Colonic mucosa (tissue), 4 donors: Measurements from ENCODE around the gene CABP7. TPM values are rescaled to one million over a fixed set of nuclear protein-coding genes. Genes with fewer than 3 reads are reported as not detected.

Experiments used
- DNase-seq: peaks from one replicate; pipeline ENCODE4 v3.0.0-alpha.2; 2020
- H3K27ac ChIP-seq: fragments of 200-600 bp; one replicate; pipeline ENCODE4 v1.8.0; 2021
- H3K27me3 ChIP-seq: fragments of 200-600 bp; one replicate; pipeline ENCODE4 v1.8.0; 2021
- H3K36me3 ChIP-seq: fragments of 200-600 bp; one replicate; pipeline ENCODE4 v1.8.0; 2021
- H3K4me1 ChIP-seq: fragments of 200-600 bp; one replicate; pipeline ENCODE4 v1.8.0; 2021; ENCODE audit warnings: mild to moderate bottlenecking
- H3K4me3 ChIP-seq: fragments of 200-600 bp; one replicate; pipeline ENCODE4 v1.8.0; 2021
- H3K9ac ChIP-seq, 2 donors: one replicate each; pipeline ENCODE4 v1.7.0; 2013; ENCODE audit warnings: control low read depth in 2 of 2, low read depth in 2 of 2, low read length in 2 of 2
- H3K9me3 ChIP-seq: fragments of 200-600 bp; one replicate; pipeline ENCODE4 v1.8.0; 2021
- CTCF ChIP-seq: fragments of 200-600 bp; IDR thresholded peaks from one replicate; pipeline ENCODE4 v1.8.0; 2022; ENCODE audit warnings: antibody characterized with exemption, mild to moderate bottlenecking
- intact Hi-C: fragments of 100-400 bp; cut with DNase I; formaldehyde crosslinking; loops from one replicate; pipeline ENCODE4 v1.14.1; 2022
- total RNA-seq, 2 donors: library from RNA; stranded (reverse); fragmentation: NEBNext Ultra II Directional in 1 of 2; extraction: Animal tissue kit (Norgen Biotek cat#: 25700) in 1 of 2; gene quantifications; one replicate each; pipeline ENCODE4 v1.2.1, GENCODE V29; 2021
- donor health status: healthy.
- donor health status: DM: no; HTN: no; CAD: no.
- donor health status: DM: no; HTN: no; CAD: no.

CABP7 gene
- total RNA-seq, 2 donors from 2014 or later: 0.50 TPM; not detected in 1

- no peaks in the 10 kb centered on the region for H3K27me3 ChIP-seq
- peaks cover 7% of the 10 kb centered on the region for H3K4me1 ChIP-seq
- no peak overlapping the region for H3K27ac ChIP-seq
- H3K9me3 ChIP-seq: no peaks in the 10 kb centered on the region
- no peaks in the 10 kb centered on the region for H3K36me3 ChIP-seq
- intact Hi-C loops: no loop called here
- no peak overlapping the region for H3K4me3 ChIP-seq
- TF ChIP-seq CTCF: no peak
- DNase-seq: no peak
- no peak overlapping the region for H3K9ac ChIP-seq
Observed at GRCh38 chr22:29734838-29735237, 15.0 kb downstream of the CABP7 start.

- H3K9ac ChIP-seq: no peak overlapping the region
- no peak for TF ChIP-seq CTCF
- no peak overlapping the region for H3K4me3 ChIP-seq
- DNase-seq: no peak
- H3K27ac ChIP-seq: no peak overlapping the region
- intact Hi-C loops: no loop called here
- H3K27me3 ChIP-seq: no peaks in the 10 kb centered on the region
- peaks cover 7% of the 10 kb centered on the region for H3K4me1 ChIP-seq
- H3K9me3 ChIP-seq: no peaks in the 10 kb centered on the region
- H3K36me3 ChIP-seq: no peaks in the 10 kb centered on the region
Observed at GRCh38 chr22:29735416-29735815, 15.6 kb downstream of the CABP7 start.

GRCh38 chr22:29737251-29738117 lies 17.7 kb downstream of the CABP7 start:
- Histone ChIP-seq H3K4me1 (peaks cover 7% of the 10 kb centered on the region), H3K4me3 (no peak overlapping the region), H3K9ac (no peak overlapping the region), H3K27me3 (no peaks in the 10 kb centered on the region), H3K9me3 (no peaks in the 10 kb centered on the region), H3K36me3 (no peaks in the 10 kb centered on the region), H3K27ac (no peak overlapping the region)
- no peak for DNase-seq
- intact Hi-C loops: no loop called here
- TF ChIP-seq CTCF: no peak

GRCh38 chr22:29738118-29738815 lies 18.5 kb downstream of the CABP7 start:
- Histone ChIP-seq H3K4me1 (peaks cover 5% of the 10 kb centered on the region), H3K27ac (no peak overlapping the region), H3K9ac (no peak overlapping the region), H3K4me3 (no peak overlapping the region), H3K9me3 (no peaks in the 10 kb centered on the region), H3K27me3 (no peaks in the 10 kb centered on the region), H3K36me3 (no peaks in the 10 kb centered on the region)
- no peak for DNase-seq
- no peak for TF ChIP-seq CTCF
- intact Hi-C loops: no loop called here

GRCh38 chr22:29739346-29739875 lies 19.6 kb downstream of the CABP7 start:
- Histone ChIP-seq H3K4me3 (no peak overlapping the region), H3K36me3 (no peaks in the 10 kb centered on the region), H3K27me3 (no peaks in the 10 kb centered on the region), H3K9ac (no peak overlapping the region), H3K4me1 (no peaks in the 10 kb centered on the region), H3K9me3 (no peaks in the 10 kb centered on the region), H3K27ac (no peak overlapping the region)
- TF ChIP-seq CTCF: no peak
- intact Hi-C loops: no loop called here
- DNase-seq: no peak
